GOT3 (cell line): Measurements from ENCODE around the gene LOXL1.

Experiments used
- DNase-seq: peaks from one replicate; lab custom pipeline; 2025; ENCODE audit warnings: mixed read lengths; lab: John Stamatoyannopoulos, UW

The LOXL1 gene, protein sequence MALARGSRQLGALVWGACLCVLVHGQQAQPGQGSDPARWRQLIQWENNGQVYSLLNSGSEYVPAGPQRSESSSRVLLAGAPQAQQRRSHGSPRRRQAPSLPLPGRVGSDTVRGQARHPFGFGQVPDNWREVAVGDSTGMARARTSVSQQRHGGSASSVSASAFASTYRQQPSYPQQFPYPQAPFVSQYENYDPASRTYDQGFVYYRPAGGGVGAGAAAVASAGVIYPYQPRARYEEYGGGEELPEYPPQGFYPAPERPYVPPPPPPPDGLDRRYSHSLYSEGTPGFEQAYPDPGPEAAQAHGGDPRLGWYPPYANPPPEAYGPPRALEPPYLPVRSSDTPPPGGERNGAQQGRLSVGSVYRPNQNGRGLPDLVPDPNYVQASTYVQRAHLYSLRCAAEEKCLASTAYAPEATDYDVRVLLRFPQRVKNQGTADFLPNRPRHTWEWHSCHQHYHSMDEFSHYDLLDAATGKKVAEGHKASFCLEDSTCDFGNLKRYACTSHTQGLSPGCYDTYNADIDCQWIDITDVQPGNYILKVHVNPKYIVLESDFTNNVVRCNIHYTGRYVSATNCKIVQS

DNA sequence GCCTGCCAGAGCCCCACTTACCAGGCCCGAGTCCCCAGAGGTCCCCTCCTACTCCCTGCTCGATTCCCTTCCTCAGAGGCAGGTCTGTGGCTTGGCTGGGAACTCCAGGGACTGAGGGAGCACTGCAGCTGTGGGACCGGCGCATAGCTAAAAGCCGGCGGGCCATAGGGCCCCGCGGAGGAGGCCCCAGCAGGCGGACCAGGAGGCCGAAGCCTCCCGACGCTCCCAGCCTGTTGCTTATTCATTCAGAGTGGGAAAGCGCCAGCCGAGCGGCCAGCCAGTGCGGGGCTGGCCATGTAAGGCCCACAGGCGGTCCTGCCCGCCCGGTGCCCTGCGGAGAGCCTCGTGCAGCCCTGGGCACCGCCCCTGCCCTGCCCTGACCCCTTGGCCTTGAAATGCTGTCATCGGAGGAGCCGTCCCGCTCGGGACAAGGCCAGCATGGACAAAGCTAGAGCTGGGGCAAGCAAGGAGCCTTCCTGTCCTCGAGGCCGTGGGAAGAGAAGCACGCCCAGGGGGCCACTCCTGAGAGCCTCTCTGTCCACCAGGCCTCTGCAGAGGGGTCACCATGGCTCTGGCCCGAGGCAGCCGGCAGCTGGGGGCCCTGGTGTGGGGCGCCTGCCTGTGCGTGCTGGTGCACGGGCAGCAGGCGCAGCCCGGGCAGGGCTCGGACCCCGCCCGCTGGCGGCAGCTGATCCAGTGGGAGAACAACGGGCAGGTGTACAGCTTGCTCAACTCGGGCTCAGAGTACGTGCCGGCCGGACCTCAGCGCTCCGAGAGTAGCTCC lies at the start of gene LOXL1:
Gene LOXL1 (plus strand): TSS at position 244 of the 784 bp plus-strand sequence. CDS start 322 bp downstream, at position 566.
- peak; percentile 59 for DNase-seq

DNA sequence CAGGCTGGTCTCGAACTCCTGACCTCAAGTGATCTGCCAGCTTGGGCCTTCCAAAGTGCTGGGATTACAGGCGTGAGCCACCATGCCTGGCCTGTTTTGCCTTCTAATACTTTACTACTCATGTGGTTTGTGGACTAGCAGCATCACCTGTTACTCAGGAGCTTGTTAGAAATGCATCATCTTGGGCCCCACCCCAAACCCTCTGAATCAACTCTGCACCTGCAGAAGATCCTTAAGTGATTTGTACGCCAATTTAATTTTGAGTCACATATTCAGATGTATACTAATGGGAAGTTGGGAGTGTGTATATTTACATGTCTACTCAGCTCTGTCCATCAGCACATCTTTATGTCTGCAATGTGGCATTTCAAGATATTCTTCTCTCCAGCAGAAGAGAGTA lies 46.8 kb upstream of the LOXL1 start:
- DNase-seq = no peak

DNA sequence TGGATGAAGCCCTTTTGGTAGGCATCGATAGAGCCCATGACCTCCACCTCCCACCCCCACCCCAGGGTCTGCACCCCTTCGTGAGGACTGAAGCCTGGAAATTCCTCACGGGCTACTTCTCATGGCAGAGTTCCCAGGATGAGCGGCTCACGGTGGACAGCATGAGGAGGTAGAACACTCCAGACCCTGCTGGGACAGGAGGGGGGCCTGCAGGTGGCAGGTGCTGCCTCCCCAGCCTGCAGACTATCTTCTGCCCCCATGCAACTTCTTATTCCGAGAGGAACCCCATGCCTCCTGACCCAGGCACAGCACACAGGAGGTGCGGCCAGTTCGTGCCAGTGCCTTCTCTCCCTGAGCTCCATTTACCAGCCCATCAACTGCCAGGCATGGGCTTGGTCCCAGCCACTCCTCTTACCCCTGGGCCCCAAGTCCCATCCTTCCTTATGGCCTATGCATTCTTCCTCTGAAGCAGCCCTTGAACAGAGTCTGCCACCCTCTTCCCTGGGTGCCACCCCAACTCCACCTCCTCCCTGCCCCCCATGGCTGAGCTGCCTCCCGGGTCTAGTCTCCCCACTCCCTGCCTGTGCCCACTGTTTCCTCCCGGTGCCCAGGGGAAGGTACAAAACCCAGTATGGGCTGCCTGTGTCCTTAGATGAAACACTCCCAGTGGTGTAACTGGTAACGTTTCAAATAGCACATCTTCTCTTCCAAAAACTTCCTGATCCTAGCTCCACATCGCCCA lies 44.5 kb upstream of the LOXL1 start:
- no peak for DNase-seq

DNA sequence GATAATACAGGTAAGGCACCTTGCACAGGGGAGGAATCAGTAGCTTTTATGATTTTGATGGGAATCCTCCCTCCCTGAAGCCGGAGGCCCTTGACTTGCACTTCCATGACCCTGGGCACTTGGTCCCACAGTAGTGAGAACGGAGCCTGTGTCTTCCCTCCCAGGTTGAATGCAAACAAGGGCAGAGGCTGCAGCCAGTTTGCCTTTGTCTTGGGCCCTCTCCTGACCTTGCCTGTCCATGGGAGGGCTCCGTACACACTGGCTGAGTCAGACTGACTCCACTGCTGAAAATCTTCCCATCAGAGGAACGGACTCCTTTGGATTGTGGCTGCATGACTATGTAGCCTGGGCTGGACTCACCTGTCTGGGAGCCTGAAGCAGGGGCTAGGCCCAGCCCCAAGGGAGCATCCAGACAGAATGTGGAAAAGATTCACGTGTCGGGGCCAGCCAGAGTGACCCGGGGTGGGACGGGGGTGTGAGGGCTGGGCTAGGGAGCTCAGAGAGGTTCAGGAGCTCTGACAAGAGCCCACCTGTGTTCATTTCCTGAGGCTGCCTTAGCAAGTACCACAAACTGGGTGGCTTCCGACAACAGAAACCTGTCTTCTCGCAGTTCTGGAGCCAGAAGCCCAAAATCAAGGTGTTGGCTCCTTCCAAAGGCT lies 43.4 kb upstream of the LOXL1 start:
- no peak for DNase-seq

DNA sequence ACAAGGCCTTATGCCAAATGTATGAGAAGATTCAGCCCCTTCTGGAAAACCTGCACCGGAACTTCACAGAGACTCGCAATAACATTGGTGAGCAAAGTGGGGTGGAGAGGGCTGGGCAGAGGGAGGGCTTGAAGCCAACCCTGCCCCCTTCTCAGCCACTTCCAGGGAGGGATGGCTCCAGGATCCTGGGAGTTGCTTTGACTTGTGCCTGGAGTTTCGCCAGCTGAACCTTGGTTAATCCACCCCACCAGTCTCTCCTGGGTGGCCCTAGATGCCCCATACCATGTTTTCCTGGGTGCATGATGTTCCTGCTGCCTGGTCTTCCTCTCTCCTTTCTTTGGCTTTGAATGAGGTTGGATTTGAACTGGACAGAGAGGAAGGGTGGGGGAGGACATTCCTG lies 42.1 kb upstream of the LOXL1 start:
- no peak for DNase-seq

DNA sequence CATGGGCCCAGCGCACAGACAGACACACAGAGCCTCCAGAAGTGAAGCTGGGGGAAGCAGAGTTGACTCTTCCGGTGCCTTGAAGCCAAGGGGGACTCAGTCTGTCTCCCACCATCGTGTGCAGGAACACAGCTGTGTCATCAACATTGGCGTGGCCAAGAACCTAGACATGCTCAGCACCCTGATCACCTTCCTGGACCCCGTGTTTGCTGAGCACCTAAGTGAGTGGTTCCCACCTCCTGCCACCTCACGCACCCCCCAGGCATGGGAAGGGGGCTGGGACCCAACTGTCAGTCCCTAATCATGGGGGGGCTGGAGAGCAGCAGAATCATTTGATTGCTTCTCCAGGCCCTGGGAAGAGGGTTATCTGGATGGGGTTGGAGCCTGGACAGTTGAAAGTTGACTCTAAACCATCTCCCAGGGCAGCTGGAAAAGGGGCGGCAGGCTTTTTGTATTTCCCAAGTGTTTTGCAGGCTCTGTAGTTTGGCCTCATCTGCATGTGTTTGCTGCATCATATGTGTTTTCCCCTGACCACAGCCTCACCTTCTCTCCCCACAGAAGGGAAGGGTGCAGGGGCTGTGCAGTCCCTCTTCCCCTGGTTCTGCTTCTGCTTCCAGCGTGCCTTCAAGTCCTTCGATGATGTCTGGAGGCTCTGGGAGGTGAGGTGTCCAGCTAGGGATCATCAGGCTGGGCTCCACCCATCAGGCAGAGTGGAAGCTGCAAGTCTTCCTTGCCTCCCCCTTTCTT lies 40.1 kb upstream of the LOXL1 start:
- no peak for DNase-seq

DNA sequence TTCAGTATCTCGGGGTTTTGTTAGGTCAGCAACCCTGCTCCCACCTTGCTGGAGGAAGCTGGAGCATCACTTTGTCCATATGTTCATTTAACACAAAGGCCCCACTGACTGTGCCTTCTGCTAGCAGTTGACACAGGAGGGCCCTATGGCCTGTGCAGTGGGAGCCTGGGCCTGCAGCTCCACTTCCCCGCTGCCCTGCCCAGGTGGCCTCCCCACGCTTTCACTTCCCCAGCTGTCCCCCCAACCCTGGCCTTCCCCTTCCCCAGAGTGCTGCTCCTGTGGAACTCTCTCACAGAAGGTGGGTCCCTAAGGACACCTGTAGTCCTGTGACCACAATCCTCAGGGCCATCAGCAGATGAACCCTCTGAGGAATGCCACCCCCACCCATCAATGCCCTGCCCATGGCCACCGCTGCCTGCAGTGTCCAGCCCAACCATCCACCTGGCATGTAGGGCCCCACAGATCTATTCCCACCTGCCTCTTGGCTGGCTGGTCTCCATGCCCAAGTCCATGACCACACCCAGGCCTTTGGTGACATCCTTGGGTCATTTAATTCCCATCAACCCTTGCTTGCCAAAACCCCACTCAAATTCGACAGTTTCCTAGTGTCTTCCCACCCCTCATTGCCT lies 39.4 kb upstream of the LOXL1 start:
- no peak for DNase-seq

DNA sequence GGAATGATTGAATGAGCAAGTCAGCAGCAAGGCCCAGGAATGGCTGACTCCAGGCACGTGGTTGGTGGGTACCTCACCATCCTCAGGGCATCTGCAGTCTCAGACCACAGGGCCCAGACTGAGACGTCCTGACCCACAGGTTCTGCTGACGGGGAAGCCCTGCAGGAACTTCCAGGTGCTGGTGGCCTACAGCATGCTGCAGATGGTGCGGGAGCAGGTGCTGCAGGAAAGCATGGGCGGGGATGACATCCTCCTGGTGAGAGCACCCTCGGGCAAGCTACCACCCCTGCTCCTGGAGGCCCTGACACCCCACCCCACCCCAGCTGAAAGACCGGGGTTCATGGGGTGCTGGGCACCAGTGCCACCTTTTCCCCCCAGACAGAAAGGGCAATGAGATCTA lies 38.8 kb upstream of the LOXL1 start:
- DNase-seq = no peak

DNA sequence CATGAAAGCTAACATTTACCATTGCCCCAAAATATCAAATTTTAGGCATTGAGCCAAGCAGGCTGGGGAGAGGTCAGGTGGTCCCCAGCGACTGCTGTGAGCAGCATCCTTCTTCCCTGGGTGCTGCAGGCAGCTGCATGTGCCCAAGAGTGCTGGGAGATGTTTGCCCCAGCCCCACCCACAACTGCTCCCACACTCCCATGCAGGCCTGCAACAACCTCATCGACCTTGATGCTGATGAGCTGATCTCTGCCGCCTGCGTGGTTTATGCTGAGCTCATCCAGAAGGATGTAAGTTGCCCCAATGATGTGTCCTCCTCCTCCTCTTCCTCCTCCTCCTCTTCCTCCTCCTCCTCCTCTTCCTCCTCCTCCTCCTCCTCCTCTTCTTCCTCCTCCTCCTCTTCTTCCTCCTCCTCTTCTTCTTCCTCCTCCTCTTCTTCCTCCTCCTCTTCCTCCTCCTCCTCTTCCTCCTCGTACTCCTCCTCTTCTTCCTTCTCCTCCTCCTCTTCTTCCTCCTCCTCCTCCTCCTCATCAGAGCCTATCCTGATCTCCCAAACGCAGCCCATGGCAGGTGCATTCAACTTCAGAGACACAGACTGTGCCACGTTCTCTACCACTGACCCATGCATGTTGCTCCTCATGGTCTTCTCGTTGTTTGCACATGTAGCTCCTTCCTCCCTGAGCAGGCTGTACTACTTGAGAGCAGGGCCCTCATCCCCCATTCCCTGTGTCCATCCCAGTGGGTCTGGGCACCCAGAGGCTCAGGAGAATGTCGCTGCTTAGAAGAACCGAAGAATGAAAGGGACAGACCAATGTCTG lies 37.8 kb upstream of the LOXL1 start:
- no peak for DNase-seq

DNA sequence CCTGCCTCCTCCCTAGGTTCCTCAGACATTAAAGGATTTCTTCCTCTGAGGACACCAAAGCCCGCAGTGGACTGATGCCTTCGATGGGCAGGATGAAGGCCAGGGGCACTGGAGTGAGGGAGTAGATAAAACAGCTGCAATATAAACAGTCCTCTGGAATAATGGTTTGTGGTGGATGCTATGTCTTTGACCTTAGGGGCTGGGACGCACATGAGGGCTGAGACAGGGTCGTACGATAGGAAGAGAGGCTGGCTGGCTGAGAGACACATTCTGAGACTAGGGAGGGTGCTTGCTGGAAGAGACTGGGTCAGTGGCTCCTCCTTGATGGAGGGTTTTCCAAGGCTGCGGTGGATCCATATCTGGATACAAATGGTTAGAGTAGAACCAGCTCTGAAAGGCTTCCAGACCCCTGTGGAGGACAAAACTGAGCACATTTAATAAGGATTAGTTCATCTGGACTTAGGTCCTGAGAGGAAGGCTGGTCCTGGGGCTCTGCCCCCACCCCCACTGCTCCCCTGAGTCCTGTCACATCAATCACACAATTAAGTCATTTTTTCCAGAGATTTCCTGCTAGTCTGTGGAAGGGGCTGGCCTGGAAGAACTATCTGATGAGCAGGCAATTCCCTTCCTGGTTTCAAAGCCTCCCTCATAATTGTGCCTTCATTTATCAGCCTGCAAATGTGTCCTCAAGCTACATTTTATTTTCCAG lies 37.1 kb upstream of the LOXL1 start:
- DNase-seq = no peak

DNA sequence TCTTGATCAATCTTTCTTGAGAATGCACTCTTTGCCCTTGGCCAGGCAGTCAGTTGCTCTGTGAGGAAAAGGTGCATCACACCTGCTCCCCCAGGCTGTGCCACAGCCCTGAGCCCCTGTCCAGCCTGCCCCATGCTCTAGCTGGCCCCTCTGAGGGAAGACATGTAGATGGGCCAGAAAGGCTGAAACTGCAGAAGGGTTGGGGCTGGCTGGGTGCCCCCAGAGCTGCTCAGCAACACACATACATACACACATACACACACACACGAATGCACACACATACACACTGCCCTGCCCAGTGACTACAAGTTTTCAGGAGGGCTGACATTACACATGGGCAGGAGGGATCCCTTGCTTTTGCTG lies 36.5 kb upstream of the LOXL1 start:
- no peak for DNase-seq

DNA sequence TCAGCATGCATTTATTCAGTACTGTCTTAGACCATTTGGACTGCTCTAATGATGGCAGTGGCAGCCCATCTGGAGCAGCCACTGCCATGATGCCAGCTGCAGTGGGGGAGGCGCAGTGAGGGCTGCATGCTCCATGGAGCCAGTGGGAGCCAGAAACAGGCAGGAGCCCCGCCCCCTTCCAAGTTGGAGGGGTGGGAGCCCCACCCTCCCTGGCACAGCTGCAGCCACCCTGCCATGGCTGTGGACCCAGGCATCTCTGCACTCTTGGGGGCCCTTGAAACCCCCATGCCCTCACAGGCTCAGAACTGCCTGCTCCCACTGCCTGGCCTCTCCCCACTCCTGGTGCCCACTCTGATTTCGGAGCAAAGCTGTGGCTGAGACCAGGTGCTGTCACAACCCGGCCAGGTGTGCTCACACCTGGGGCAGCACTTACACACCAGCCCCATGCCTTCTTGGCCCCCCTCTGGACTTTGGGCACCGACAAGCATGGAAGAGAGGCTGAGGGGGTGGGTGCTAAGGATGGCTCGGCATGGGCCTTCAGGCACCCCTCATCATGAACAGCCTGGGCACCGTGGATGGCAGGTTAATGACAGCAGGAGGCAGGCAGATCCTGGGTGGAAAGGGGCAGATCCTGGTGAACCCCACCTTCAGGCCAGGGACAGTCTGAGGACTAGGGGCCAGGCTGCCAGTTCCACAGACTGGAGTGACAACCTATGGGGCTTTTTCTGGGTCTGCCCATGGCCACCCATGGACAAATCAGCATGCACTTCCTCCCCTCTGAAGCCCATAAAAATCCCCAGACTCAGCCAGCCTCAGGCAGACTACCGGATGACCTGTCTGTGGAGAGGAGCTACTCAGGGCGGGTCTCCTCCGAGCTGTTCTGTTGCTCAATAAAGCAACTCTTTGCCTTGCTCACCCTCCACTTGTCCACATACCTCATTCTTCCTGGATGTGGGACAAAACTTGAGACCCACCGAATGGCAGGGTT lies 34.6 kb upstream of the LOXL1 start:
- DNase-seq = no peak

DNA sequence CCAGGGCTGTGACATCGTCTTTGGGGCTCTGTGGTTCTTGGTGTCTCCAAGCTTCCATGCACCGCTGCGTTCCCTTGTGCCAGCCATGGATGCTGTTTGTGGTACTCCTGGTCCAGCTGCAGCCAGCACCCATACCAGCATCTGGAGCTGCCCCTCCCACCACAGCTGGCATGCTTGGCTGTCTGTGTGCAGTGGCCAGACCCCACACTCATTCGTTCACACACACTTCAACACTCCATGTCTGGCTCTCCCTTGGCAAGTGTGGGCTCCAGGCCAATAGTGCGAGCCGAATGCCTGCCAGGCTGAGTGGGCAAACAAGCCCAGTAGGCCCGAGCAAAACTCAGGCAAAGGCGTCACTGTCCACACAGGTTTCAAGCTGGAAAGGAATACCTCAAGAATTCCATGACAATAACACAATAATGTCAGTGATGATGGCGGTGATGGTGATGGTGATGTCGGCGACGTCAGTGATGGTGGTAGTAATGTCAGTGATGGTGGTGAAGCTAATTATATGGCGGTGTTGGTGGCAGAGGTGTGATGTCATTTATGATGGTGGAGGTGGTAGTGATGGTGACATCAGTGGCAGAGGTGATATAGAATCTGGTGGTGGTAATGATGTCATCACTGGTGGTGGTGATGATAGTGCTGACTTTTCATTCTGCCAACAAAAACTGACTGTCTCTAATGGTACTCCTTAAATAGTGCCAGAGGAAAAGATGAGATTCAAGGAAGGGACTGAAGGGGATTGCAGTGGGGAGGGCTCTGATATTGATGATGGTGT lies 33.6 kb upstream of the LOXL1 start:
- no peak for DNase-seq

DNA sequence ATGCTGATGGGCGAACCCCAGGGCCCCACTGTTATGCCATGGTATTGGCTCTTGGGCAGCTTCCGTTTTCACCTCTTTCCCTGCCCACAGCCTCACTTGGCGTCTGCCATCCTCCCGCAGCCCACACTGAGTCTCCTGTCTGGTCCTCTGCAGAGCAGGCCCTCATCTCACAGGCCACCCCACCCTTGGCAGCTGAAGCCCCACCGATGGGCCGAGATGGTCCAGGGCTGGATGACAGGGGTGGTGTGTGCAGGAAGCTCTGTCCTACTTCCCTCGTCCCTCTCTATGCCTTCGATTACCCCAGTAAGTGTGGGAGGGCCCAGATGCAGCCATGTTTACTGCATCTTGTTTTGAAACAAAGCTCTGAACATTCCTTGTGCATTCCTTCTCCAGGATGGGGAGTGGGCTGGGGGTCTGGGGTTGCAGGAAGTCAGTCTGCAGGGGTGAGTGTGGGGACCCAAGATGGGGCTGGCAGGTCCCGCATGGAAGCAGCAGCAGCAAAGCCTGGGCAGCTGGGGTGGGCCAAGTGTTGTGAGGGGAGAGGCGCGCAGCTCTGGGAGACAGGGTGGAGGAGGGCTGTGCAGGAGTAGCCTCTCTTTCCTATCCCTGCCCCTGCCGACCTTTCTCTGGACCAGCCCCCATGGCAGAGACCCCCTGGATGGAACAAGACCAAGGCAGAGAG lies 32.0 kb upstream of the LOXL1 start:
- no peak for DNase-seq

DNA sequence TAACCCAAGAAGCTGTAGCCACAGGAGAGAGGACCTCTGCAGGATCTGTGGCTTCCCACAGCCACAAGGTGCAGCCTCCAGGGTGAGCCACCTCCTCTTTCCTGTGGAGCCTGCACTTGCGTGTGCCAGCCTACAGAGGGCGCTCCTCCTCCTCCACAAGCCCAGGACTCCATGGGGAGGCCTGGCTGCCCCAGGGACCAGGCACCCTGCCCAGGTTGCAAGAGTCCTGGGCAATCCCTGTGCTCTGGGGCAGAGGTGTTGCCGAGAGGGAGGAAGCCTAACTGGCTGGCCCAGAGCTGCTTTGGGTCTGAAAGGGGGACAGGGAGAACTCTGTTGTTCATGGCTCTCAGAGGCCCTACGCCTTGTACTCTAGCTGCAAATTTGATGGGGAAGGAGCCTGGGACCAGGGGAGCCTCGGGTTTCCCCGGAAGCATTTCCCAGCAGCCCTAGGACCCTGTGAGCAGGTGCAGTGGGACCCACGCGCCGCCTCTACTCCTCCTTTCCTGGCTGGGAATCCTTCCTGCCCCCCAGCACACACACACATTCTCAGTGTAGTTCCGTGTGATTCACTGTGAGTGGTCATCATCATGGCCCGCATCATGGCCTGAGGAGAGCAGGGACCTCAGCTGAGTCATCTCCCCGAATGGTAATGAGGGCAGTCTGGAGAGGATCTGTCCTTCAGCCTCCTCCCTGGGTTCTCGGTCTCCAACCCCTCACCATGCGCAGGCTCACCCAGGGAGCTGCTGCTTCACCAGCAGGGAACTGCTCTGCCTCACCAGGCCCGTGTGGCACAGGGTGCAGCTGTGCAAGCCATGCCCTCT lies 28.6 kb upstream of the LOXL1 start:
- peak; percentile 33 for DNase-seq
